ENCODE results near the gene MYOM1. TPM values are rescaled to one million over a fixed set of nuclear protein-coding genes. Genes with fewer than 3 reads are reported as not detected.

The MYOM1 gene
- total and polyA plus RNA-seq, 2 experiments from 2014 or later = 1.1 to 1.8 TPM

DNA sequence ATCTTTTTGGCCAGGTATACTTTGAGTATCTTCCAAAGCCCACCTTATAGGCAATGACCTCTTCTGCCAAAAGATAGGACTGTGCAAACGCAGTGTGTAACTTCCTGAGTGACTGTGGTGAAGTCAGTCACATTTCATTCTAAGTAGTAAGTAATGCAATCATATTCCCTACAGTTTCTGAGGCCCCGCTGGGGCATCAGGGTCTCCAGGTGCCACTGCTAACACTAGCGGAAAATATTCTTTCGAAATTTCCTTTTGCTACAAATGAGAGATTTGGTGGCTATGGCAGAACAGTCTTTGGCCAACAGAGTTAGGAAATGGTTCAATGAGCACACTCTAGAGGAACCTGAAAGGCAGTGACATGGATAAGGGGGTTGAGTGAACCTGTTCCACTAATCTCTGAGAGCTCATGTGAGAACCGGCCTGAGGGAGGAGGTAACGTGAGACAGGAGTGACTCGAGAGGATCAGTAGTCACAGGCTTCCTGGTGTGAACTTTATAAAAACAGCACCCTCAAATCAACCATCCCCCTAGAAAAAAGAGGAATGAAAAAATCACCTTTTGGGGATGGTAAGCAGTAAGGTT, 104.2 kb downstream of the MYOM1 start:
- Histone ChIP-seq H3K36me3 (replicated peaks; ENCODE audit: insufficient read depth, low read depth) (no peaks in the 10 kb centered on the region), H4K20me1 (ENCODE audit: insufficient read depth, poor library complexity, severe bottlenecking) (no peaks in the 10 kb centered on the region), H3K4me3 (no peak overlapping the region), H2AFZ (no peak overlapping the region), H3K9me3 (ENCODE audit: low read depth) (no peaks in the 10 kb centered on the region), H3K79me2 (no peaks in the 10 kb centered on the region), H3K27ac (no peak overlapping the region), H3K4me2 (no peak overlapping the region), H3K27me3 (no peaks in the 10 kb centered on the region), H3K4me1 (ENCODE audit: insufficient read depth) (no peaks in the 10 kb centered on the region), H3K9me2 (replicated peaks; ENCODE audit: insufficient read depth) (no peaks in the 10 kb centered on the region)
- WGBS (ENCODE audit: low lambda C conversion rate, missing lambda C conversion rate) = 92% methylated on average over 7 of the region's 7 CpGs
- no peak for TF ChIP-seq EZH2 (IDR thresholded peaks at IDR 0.05; ENCODE audit: borderline replicate concordance)
- TF ChIP-seq, protein P1, sequence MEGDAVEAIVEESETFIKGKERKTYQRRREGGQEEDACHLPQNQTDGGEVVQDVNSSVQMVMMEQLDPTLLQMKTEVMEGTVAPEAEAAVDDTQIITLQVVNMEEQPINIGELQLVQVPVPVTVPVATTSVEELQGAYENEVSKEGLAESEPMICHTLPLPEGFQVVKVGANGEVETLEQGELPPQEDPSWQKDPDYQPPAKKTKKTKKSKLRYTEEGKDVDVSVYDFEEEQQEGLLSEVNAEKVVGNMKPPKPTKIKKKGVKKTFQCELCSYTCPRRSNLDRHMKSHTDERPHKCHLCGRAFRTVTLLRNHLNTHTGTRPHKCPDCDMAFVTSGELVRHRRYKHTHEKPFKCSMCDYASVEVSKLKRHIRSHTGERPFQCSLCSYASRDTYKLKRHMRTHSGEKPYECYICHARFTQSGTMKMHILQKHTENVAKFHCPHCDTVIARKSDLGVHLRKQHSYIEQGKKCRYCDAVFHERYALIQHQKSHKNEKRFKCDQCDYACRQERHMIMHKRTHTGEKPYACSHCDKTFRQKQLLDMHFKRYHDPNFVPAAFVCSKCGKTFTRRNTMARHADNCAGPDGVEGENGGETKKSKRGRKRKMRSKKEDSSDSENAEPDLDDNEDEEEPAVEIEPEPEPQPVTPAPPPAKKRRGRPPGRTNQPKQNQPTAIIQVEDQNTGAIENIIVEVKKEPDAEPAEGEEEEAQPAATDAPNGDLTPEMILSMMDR (IDR thresholded peaks at IDR 0.05; ENCODE audit: poor library complexity) = no peak
- no peak for TF ChIP-seq EZH2phosphoT487 (IDR thresholded peaks at IDR 0.05; ENCODE audit: low read depth, severe bottlenecking, unreplicated experiment)
- no peak for DNase-seq (ENCODE audit: low spot score)

DNA sequence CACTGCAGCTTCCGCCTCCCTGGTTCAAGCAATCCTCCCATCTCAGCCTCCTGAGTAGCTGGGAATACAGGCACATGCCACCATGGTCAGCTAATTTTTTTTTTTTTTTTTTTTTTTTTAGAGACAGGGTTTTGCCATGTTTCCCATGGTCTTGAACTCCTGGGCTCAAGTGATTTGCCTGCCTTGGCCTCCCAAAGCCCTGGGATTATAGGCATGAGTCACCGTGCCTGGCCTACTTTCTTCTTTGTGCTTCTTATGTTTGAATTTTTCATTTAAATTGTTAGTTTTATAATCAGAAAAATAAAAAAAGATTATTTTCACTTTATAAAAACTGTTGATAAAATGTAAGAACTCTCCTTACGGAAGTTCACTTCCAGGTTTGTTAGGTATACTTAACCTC, 105.3 kb downstream of the MYOM1 start:
- no peak overlapping the region for H2AFZ ChIP-seq
- no peak overlapping the region for H3K4me3 ChIP-seq
- TF ChIP-seq EZH2 (IDR thresholded peaks at IDR 0.05; ENCODE audit: borderline replicate concordance) = no peak
- H3K79me2 ChIP-seq = no peaks in the 10 kb centered on the region
- no peaks in the 10 kb centered on the region for H3K4me1 ChIP-seq (ENCODE audit: insufficient read depth)
- no peaks in the 10 kb centered on the region for H3K27me3 ChIP-seq
- H3K4me2 ChIP-seq = no peak overlapping the region
- no peaks in the 10 kb centered on the region for H4K20me1 ChIP-seq (ENCODE audit: insufficient read depth, poor library complexity, severe bottlenecking)
- 57% methylated on average over 3 of the region's 3 CpGs for WGBS (ENCODE audit: low lambda C conversion rate, missing lambda C conversion rate)
- H3K9me3 ChIP-seq (ENCODE audit: low read depth) = no peaks in the 10 kb centered on the region
- no peak for DNase-seq (ENCODE audit: low spot score)
- H3K27ac ChIP-seq = no peak overlapping the region
- H3K9me2 ChIP-seq (replicated peaks; ENCODE audit: insufficient read depth) = no peaks in the 10 kb centered on the region
- no peaks in the 10 kb centered on the region for H3K36me3 ChIP-seq (replicated peaks; ENCODE audit: insufficient read depth, low read depth)

DNA sequence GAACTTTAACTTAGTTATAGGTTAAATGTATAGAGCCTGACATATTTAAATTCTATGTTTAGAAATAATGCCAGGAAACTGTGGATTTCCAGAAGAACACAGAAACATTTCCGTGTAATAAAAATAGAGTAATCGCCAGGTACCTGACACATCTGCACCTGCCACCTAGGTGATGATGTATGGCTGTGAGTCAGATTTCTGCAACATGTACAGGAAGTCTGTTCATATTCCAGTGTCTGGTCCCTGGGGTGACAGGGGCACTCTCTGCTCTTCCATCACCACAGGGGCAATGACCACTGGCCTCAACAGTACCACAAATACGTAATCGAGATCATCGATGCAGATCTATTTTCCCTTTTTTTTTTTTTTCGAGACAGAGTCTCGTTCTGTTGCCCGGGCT, 105.7 kb downstream of the MYOM1 start:
- Histone ChIP-seq H2AFZ (no peak overlapping the region), H3K4me2 (no peak overlapping the region), H3K27me3 (no peaks in the 10 kb centered on the region), H4K20me1 (ENCODE audit: insufficient read depth, poor library complexity, severe bottlenecking) (no peaks in the 10 kb centered on the region), H3K27ac (no peak overlapping the region), H3K79me2 (no peaks in the 10 kb centered on the region), H3K36me3 (replicated peaks; ENCODE audit: insufficient read depth, low read depth) (no peaks in the 10 kb centered on the region), H3K9me2 (replicated peaks; ENCODE audit: insufficient read depth) (no peaks in the 10 kb centered on the region), H3K9me3 (ENCODE audit: low read depth) (no peaks in the 10 kb centered on the region), H3K4me3 (no peak overlapping the region), H3K4me1 (ENCODE audit: insufficient read depth) (no peaks in the 10 kb centered on the region)
- DNase-seq (ENCODE audit: low spot score) = no peak
- WGBS (ENCODE audit: low lambda C conversion rate, missing lambda C conversion rate) = 81% methylated on average over 8 of the region's 8 CpGs
- TF ChIP-seq, protein P1 (IDR thresholded peaks at IDR 0.05; ENCODE audit: poor library complexity) = no peak
- TF ChIP-seq EZH2phosphoT487 (IDR thresholded peaks at IDR 0.05; ENCODE audit: low read depth, severe bottlenecking, unreplicated experiment) (no peak), EZH2 (IDR thresholded peaks at IDR 0.05; ENCODE audit: borderline replicate concordance) (no peak)

DNA sequence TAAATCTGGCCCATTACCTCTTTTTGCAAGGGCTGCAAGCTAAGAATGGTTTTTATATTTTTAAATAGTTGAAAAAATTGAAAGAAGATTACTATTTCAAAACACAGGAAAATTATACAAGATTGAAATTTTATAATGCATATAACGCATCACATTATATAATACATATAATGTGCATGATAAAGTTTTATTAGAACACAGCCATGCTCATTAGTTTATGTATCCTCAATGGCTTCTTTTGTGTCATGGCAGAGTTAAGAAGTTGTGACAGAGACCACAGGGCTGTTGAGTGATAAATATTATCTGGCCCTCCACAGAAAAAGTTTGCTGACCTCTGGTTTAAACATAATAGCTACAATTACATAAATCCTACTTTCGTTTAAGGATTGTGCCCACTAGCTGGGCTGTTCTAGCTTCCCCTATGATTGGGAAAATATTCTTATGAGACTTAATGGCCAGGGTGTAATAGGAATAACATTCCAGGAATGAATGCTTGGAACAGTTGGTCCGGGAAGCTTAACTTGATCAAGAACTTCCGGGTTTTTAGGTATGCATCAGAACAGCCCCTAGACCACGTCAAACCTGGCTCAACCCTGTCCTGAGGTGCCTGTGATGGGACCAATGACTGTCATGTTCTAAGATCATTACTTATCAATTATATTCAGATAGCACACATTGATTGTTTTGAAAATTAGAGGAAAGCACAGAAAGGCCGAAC, 108.1 kb downstream of the MYOM1 start:
- H3K27me3 ChIP-seq = no peaks in the 10 kb centered on the region
- no peaks in the 10 kb centered on the region for H3K9me2 ChIP-seq (replicated peaks; ENCODE audit: insufficient read depth)
- TF ChIP-seq EZH2phosphoT487 (IDR thresholded peaks at IDR 0.05; ENCODE audit: low read depth, severe bottlenecking, unreplicated experiment) = no peak
- TF ChIP-seq, protein P1 (IDR thresholded peaks at IDR 0.05; ENCODE audit: poor library complexity) = no peak
- no peak for TF ChIP-seq EZH2 (IDR thresholded peaks at IDR 0.05; ENCODE audit: borderline replicate concordance)
- no peaks in the 10 kb centered on the region for H3K79me2 ChIP-seq
- no peaks in the 10 kb centered on the region for H3K36me3 ChIP-seq (replicated peaks; ENCODE audit: insufficient read depth, low read depth)
- H3K27ac ChIP-seq = no peak overlapping the region
- H3K9me3 ChIP-seq (ENCODE audit: low read depth) = no peaks in the 10 kb centered on the region
- H3K4me2 ChIP-seq = no peak overlapping the region
- no peaks in the 10 kb centered on the region for H4K20me1 ChIP-seq (ENCODE audit: insufficient read depth, poor library complexity, severe bottlenecking)
- H3K4me1 ChIP-seq (ENCODE audit: insufficient read depth) = no peaks in the 10 kb centered on the region
- WGBS (ENCODE audit: low lambda C conversion rate, missing lambda C conversion rate) = 82% methylated on average over 5 of the region's 6 CpGs
- DNase-seq (ENCODE audit: low spot score) = no peak
- H2AFZ ChIP-seq = no peak overlapping the region
- no peak overlapping the region for H3K4me3 ChIP-seq

Measured in hepatocyte (in vitro differentiated cells).